ENCODE results near the gene SH2B3.

- TF ChIP-seq CTCF (IDR thresholded peaks at IDR 0.05; ENCODE audit: poor library complexity, severe bottlenecking), result no peak
- TF ChIP-seq TAF1 (IDR thresholded peaks at IDR 0.05; ENCODE audit: low read depth), result no peak
- TF ChIP-seq EZH2 (IDR thresholded peaks at IDR 0.05; ENCODE audit: borderline replicate concordance, insufficient read depth, low read length, poor library complexity, severe bottlenecking), result no peak
- TF ChIP-seq EP300 (conservative IDR thresholded peaks at IDR 0.05; ENCODE audit: poor library complexity, severe bottlenecking), result no peak
- TF ChIP-seq REST (IDR thresholded peaks at IDR 0.05; ENCODE audit: borderline replicate concordance), result no peak
- no peak for TF ChIP-seq SMC3 (conservative IDR thresholded peaks at IDR 0.05; ENCODE audit: poor library complexity)
Measured at GRCh38 chr12:111450676-111451075, 45.0 kb downstream of the SH2B3 start.

Data from neural cell (in vitro differentiated cells).